Measurements from ENCODE around the gene DAPK2. TPM values are rescaled to one million over a fixed set of nuclear protein-coding genes. Genes with fewer than 3 reads are reported as not detected.
A peak's percentile ranks its signal among the peaks of the same experiment; 100 is the strongest.

The DAPK2 gene
- total and polyA plus RNA-seq, 2 of the 13 experiments (the other 11 are each of a cell fraction or from before 2014, with no cell fraction given): 0.33 to 0.63 TPM

GRCh38 chr15:64092864-64093626, 46.8 kb upstream of the DAPK2 start (continued):
- TF ChIP-seq CHCHD3 (CRISPR knock-in tag; IDR thresholded peaks at IDR 0.05) (no peak), ZNF280B (CRISPR knock-in tag; IDR thresholded peaks at IDR 0.05; ENCODE audit: borderline replicate concordance) (no peak; the same call in 1 of the 2 replicates), ZNF318 (CRISPR knock-in tag; IDR thresholded peaks at IDR 0.05) (no peak), EP300 (IDR thresholded peaks at IDR 0.05; ENCODE audit: low read depth in 2 of 2, low read length in 2 of 2) (no peak), EP300 (CRISPR knock-in tag; IDR thresholded peaks at IDR 0.05; ENCODE audit: borderline replicate concordance) (no peak), STAT5B (CRISPR knock-in tag; IDR thresholded peaks at IDR 0.05) (no peak), SIN3A (IDR thresholded peaks at IDR 0.05; ENCODE audit: borderline replicate concordance, low read depth, low read length) (peak; percentile 62; the same call in 1 of the 2 replicates), ZBTB10 (CRISPR knock-in tag; IDR thresholded peaks at IDR 0.05; ENCODE audit: borderline replicate concordance) (no peak), ZBTB1 (CRISPR knock-in tag; IDR thresholded peaks at IDR 0.05; ENCODE audit: borderline replicate concordance) (no peak), ZNF331 (CRISPR knock-in tag; IDR thresholded peaks at IDR 0.05) (peak; percentile 56), PRDM15 (CRISPR knock-in tag; IDR thresholded peaks at IDR 0.05) (no peak)

Measured in HepG2 (cell line).